MG63 (cell line): ENCODE measurements around the gene ABCG1. TPM values are rescaled to one million over a fixed set of nuclear protein-coding genes. Genes with fewer than 3 reads are reported as not detected.
"Not testable (repeated sequence)": the region's sequence is repeated elsewhere in the genome, so short reads cannot be mapped to it uniquely, and the experiment has no call there.

Experiments used
- DNase-seq: peaks from one replicate; pipeline ENCODE4 v3.0.0-alpha.2; 2020
- H3K27me3 ChIP-seq: fragments of 250-450 bp; sonication (Bioruptor Pico); 2 replicates; pipeline ENCODE4 v1.5.1; 2020; ENCODE audit warnings: mild to moderate bottlenecking, moderate library complexity
- H3K36me3 ChIP-seq: fragments of 250-450 bp; sonication (Bioruptor Pico); 2 replicates; pipeline ENCODE4 v1.5.1; 2020; ENCODE audit warnings: mild to moderate bottlenecking, moderate library complexity
- H3K4me3 ChIP-seq: fragments of 250-450 bp; sonication (Bioruptor Pico); 2 replicates; pipeline ENCODE4 v1.5.1; 2020; ENCODE audit warnings: mild to moderate bottlenecking, moderate library complexity
- H3K9me3 ChIP-seq: fragments of 250-450 bp; sonication (Bioruptor Pico); 2 replicates; pipeline ENCODE4 v1.5.1; 2020; ENCODE audit warnings: mild to moderate bottlenecking, moderate library complexity
- total RNA-seq: library from RNA; depleted of rRNA; stranded (reverse); fragments of >200 nt; shearing (Covaris generic); gene quantifications from 2 replicates; pipeline ENCODE4 v1.2.3, GENCODE V29; 2014; ENCODE audit warnings: low replicate concordance

Gene ABCG1
- total RNA-seq, 1 experiment from 2014 or later = 0.82 TPM

DNA sequence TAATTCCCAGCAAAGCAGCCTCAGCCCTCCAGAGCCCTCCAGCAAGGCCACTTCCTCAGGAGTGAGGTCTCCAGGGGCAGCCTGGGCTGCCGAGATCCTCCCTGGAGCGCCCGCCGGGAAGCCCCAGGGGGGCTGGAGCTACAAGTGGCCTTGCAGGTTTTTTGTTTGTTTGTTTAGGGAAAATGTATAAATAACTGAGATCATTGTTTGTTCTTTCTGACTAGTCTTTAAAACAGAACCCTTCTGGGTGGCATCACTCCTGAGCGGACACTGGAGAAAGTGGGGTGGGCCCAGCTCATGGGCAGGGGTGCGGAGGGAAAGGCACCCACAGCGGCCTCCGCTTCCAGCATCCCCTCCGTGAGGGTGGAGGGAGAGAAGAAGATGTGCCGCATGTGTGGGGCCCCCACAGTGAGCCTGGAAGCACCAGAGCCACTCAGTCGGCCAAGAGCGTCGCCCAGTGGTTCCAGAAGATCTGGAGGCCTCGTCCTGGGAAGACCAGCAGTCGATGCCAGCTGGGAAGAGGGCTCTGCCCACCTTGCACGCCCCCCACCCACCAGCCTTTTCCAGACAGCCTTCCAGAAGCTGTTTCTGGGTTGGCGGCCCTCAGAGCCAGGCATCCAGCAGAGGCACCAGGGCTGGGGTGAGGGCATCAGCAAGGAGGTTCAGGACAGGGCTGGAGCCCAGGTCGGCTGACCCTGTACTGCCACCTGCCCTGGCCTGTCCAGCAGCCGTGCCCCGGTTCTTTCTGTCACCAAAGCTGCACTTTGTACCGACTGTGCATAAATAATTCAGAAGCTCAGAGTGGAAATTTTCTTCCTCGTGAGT is 61.6 kb downstream of the ABCG1 start:
- no peak for DNase-seq
- Histone ChIP-seq H3K36me3 (no peaks in the 10 kb centered on the region), H3K27me3 (no peaks in the 10 kb centered on the region), H3K9me3 (no peaks in the 10 kb centered on the region), H3K4me3 (no peak overlapping the region)

DNA sequence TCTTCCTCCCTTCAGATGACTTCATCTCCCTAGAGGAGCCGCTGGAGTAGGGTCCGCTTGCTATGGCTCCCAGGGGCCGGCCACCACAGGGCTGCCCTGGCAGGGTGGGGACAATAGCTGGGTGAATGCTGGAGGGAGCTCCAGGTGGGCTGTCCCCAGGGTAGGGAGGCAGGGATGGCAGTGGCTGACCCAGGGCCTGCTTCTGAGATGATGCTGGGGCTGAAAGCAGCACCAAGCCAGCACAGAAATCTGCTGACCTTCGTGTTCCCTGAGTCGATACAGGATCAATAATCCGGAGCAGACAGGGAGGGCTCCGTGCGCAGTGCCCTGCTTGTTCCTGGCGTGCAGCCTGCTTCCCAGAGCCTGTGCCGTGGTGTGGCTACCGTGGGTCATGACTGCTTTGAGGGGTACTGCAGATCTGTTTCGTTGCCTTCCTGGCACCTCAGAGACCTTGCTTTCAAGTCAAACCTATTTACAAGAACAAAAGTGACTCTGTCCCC is 62.3 kb downstream of the ABCG1 start:
- no peak for DNase-seq
- Histone ChIP-seq H3K36me3 (no peaks in the 10 kb centered on the region), H3K27me3 (no peaks in the 10 kb centered on the region), H3K9me3 (no peaks in the 10 kb centered on the region), H3K4me3 (no peak overlapping the region)

DNA sequence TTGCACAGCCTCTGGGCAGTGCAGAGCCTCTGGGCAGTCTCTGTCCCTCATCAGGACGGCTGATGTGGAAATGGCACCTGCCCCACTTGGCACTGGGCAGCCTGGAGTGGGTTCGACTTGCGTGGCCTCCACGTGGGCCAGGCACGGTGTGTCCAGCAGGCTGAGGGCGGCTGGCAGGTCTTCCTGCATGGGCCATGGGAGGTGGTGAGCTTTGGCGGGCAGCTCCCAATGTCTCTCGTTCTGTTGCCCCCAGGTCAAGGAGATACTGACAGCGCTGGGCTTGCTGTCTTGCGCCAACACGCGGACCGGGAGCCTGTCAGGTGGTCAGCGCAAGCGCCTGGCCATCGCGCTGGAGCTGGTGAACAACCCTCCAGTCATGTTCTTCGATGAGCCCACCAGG is 63.1 kb downstream of the ABCG1 start:
- Histone ChIP-seq H3K4me3 (no peak overlapping the region), H3K9me3 (no peaks in the 10 kb centered on the region), H3K27me3 (no peaks in the 10 kb centered on the region), H3K36me3 (no peaks in the 10 kb centered on the region)
- no peak for DNase-seq

DNA sequence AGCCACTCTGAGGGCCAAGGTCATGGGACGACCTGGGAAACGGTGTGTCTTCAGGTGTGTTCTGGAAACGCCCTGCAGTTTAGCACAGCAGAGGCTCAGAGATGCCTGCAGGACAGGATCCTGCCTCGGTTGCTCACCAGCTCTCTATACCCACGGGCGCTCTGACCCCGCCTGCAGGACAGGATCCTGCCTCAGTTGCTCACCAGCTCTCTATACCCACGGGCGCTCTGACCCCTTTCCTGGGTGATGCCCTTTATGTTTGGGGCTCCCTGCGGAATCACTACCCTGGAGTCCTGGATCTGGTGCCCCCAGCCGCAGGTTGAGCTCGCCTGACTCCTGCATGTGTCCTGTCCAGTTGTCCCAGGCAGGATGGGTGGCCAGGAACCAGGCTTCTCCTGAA is 63.8 kb downstream of the ABCG1 start:
- H3K9me3 ChIP-seq = no peaks in the 10 kb centered on the region
- DNase-seq = no peak
- H3K36me3 ChIP-seq = no peaks in the 10 kb centered on the region
- no peak overlapping the region for H3K4me3 ChIP-seq
- H3K27me3 ChIP-seq = no peaks in the 10 kb centered on the region

DNA sequence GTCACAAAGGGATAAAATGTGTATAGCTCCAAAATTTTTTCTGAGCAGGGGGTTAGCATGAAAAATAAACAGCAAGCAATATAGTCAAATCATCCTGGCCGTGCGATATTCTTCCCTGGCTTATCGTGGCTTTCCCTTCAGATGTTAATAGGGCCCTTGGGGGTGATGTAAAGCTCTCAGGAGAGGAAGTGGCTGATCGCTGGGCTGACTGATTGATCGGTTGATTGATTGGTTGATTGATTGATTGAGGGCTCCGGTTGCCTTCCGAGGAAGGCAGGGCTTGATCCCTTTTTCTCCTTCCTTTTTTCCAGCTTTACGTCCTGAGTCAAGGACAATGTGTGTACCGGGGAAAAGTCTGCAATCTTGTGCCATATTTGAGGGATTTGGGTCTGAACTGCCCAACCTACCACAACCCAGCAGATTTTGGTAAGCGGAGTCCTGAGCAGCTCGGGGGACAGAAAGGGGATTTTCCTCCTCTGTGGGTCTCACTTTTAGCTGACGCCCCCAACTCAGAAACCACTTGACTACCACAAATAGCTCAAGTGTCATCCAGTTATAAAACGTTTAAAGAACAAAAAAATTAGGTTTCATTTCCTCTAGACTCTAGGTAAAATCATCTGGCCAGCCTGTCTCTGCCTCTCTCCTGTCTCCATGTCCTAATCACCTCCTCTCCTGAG is 66.8 kb downstream of the ABCG1 start:
- DNase-seq = no peak
- H3K36me3 ChIP-seq = no peaks in the 10 kb centered on the region
- no peaks in the 10 kb centered on the region for H3K9me3 ChIP-seq
- H3K27me3 ChIP-seq = no peaks in the 10 kb centered on the region
- H3K4me3 ChIP-seq = no peak overlapping the region

DNA sequence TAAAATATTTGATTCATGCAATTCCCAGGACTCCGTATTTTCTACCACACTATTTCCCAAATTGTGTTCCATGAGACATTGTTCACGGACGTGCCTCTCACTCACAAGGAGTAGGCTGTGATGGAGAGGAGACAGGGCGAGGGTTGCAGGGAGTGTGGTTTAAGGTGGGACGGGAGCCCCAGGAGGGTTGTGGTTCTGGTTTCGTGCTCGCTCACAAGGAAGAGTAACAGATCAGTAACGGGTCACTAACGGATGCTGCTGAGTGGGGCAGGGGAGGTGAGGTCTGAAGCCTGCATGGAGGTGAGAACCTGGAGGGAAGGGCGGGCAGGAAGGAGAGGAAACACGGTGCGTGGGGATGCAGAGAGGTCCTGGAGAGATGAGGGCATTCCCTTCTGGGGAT is 67.5 kb downstream of the ABCG1 start:
- Histone ChIP-seq H3K36me3 (no peaks in the 10 kb centered on the region), H3K27me3 (no peaks in the 10 kb centered on the region), H3K4me3 (no peak overlapping the region), H3K9me3 (no peaks in the 10 kb centered on the region)
- DNase-seq = no peak

DNA sequence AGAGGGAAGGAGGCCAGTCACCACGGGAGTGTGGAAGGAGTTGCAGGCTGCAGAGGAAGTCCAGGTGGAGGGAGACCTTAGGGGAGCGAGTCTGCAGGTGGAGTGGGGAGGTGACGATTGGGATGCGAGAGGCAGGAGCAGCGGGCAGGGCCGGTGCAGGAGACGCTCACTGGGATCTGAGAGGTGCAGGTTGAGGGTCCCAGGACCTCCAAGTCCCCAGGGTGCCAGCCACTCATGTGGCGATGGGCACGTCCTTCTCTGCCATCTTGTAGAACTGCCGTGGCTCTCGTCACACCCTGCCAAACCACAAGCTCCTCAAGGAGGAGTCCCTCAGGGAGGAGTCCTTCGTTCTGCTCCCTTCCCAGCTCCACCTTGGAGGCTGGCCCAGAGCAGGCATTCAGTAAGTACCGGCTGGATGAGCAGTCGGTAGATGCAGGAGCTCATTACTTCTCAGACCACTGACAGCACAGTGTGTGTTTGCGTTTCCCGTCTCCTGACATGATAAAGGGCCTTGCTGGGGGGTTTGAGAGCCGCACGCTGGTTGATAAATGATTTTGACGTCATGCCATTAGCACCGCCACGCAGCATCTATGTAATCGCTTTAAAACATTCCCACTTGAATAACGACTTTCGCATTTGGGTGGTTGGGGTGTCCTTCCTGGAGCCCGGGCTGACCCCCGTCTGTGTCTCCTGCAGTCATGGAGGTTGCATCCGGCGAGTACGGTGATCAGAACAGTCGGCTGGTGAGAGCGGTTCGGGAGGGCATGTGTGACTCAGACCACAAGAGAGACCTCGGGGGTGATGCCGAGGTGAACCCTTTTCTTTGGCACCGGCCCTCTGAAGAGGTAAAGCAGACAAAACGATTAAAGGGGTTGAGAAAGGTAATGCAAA is 68.5 kb downstream of the ABCG1 start:
- no peak for DNase-seq
- Histone ChIP-seq H3K4me3 (no peak overlapping the region), H3K27me3 (no peaks in the 10 kb centered on the region), H3K9me3 (no peaks in the 10 kb centered on the region), H3K36me3 (no peaks in the 10 kb centered on the region)

DNA sequence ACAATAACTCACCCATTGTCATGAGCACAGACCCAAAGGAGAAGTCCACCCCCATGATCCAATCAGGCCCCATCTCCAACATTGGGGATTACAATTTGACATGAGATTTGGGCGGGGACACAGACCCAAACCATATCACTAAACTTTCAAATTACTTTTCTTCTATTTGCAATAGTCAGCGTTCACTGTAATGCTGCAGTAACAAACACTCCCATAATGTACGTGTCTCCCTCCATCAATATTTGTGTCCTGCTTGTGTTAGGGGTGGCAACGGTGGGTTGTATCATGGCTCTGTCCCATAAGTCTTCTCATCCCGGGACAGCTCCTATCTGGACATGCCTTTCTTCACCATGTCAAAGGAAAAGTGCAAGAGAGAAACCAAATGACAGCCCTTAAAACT is 70.0 kb downstream of the ABCG1 start:
- no peak for DNase-seq
- H3K27me3 ChIP-seq = no peaks in the 10 kb centered on the region
- H3K36me3 ChIP-seq = no peaks in the 10 kb centered on the region
- H3K4me3 ChIP-seq = no peak overlapping the region
- no peaks in the 10 kb centered on the region for H3K9me3 ChIP-seq

DNA sequence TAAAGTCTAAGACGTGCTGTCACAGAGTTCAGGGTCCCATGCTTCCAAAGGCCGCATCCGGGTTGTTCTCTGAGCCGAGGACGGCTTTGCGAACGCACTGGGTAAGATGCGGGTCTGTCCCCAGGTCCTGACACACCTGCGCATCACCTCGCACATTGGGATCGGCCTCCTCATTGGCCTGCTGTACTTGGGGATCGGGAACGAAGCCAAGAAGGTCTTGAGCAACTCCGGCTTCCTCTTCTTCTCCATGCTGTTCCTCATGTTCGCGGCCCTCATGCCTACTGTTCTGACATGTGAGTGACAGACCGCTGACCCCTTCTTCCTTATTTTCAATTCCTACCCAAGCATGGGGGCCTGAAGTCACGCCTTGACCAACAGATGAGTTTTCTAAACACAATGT is 71.0 kb downstream of the ABCG1 start:
- DNase-seq = no peak
- Histone ChIP-seq H3K36me3 (no peaks in the 10 kb centered on the region), H3K4me3 (no peak overlapping the region), H3K9me3 (no peaks in the 10 kb centered on the region), H3K27me3 (no peaks in the 10 kb centered on the region)

DNA sequence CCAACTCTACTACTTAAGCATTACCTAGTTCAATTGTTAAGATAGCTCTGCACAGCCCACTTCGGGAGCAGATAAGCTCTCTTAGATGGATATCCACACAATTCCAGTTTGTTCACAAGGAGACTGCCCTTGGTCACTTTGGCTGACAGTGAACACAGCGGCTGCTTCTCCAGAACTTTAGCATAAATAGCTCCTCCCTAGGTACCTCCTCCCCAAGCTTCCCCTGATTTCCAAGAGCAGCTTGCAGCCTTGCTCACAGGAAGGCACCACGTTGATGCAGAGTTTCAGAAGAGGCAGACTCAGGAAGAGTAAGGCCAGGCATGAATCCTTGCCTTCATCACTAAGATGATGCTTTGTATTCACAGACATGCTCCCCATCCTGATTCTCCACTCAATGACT is 71.6 kb downstream of the ABCG1 start:
- no peak for DNase-seq
- Histone ChIP-seq H3K9me3 (no peaks in the 10 kb centered on the region), H3K27me3 (no peaks in the 10 kb centered on the region), H3K36me3 (no peaks in the 10 kb centered on the region), H3K4me3 (no peak overlapping the region)

DNA sequence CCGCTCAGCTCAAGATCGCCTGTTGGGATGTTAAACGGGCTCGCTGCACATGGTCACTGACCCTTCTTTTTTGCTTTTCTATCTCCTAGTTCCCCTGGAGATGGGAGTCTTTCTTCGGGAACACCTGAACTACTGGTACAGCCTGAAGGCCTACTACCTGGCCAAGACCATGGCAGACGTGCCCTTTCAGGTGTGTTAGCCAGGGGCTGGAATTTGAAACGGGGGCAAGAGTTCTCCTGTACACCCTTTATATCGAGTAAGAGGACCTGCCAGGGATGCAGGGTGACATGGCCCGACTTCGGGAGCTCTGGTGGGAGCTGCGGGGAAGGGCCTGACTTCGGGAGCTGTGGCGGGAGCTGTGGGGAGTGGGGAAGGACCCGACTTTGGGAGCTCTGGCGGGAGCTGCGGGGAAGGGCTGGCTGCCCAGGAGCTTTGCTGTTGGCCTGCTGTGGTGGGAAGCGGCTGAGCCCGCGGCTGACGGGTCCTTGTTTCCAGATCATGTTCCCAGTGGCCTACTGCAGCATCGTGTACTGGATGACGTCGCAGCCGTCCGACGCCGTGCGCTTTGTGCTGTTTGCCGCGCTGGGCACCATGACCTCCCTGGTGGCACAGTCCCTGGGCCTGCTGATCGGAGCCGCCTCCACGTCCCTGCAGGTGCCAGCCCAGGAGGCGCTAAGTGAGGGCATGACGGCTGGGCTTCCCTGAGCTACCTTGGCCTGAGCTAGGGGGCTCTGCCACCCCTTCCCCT is 72.2 kb downstream of the ABCG1 start:
- Histone ChIP-seq H3K9me3 (no peaks in the 10 kb centered on the region), H3K27me3 (no peaks in the 10 kb centered on the region), H3K36me3 (no peaks in the 10 kb centered on the region), H3K4me3 (no peak overlapping the region)
- DNase-seq = no peak

DNA sequence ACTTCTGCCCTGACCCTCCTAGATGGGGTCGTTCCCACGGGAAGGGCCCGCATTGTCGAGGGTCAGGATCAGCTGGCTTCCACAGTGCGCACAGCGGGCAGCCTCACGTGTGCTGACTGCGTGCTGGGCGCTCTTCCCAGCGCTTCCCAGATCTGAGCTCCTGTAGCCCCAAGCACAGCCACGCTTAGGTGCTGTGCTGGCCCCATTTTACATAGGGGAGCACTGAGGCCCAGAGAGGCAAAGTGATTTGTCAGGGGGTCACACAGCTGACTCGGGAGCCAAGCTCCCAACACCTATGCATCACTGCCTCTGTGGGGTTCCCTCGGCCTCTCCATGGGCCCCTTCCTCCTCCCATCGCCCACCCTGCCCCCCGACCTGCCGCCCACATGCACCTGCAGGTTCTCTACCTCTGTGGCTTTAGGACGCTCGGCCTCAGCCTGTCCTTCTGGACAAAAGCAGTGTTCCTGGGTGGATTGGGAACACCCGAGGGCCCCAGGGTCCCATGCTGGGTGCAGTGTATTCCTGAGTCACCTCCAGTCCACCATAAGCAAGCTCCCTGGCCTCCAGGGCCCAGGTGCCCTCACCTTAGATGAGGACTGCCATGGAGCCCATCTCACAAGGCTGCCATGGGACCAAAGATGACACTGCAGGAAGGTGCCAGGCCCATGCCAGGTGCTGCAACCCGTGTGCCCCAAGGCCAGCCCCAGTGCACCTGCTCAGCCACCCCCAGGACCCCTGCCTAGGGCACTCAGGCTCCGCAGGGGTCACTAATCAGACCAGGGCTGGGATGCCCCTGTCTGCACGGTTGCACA is 73.0 kb downstream of the ABCG1 start:
- H3K27me3 ChIP-seq = no peaks in the 10 kb centered on the region
- no peaks in the 10 kb centered on the region for H3K9me3 ChIP-seq
- H3K36me3 ChIP-seq = no peaks in the 10 kb centered on the region
- H3K4me3 ChIP-seq = no peak overlapping the region
- no peak for DNase-seq

DNA sequence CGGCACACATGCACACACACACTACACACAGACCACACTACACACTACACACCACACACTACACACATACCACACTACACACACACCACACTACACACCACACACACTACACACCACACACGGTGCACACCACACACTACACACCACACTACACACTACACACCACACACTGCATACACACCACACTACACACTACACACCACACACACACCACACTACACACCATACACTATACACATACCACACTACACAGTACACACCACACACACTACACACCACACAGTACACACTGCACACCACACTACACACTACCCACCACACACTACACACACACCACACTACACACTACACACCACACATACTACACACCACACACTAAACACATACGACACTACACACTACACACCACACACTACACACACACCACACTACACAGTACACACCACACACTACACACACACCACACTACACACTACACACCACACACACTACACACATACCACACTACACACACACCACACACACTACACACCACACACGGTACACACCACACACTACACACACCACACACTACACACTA is 73.7 kb downstream of the ABCG1 start:
- H3K27me3 ChIP-seq, H3K36me3 ChIP-seq, DNase-seq, H3K9me3 ChIP-seq, H3K4me3 ChIP-seq: not testable (repeated sequence)

DNA sequence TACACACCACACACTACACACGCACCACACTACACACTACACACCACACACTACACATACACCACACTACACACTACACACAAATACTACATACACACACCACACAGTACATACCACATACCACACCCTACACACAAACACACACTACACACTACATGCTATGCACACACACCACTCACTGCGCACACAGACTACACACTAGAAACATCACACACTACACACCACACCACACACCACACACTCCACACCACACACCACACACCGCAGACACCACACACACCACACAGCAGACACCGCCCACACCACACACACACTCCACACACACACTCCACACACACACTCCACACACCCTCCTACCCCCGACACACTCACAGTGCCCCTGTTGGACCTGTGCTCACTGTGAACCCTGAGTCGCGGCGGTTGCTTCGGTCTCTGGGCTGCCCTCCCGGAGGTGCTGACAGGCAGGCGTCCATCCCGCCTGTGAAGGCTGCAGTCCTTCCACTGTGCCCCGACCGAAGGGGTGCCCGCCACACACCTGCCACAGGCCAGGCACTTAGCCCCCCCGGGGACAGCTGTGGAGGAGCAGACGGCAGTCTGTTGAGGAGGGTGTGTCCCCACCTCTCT is 74.8 kb downstream of the ABCG1 start:
- Histone ChIP-seq H3K4me3 (no peak overlapping the region), H3K9me3 (no peaks in the 10 kb centered on the region), H3K36me3 (no peaks in the 10 kb centered on the region), H3K27me3 (no peaks in the 10 kb centered on the region)
- no peak for DNase-seq

DNA sequence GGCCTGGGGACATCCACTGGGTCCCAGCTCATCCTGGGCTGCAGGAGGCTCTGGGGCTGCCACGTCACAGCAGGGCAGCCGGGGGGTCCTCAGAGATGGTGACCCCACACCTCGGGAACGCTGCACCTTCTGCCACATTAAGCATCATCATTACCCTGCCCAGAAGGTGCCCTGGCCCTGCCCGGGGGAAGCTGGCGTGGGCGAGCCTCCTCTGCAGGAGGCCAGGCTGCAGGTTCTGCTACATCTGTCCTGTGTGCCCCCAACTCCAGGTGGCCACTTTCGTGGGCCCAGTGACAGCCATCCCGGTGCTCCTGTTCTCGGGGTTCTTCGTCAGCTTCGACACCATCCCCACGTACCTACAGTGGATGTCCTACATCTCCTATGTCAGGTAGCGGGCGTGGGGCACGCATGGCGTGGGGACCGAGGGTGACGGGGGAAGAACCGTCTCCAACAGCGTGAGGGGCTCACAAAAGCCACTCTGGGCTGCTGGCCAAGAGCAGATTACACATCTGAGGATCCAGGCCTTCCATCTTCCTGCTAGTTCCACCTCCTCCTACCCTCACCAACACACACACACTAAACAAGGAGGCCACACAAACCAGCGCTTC is 75.4 kb downstream of the ABCG1 start:
- Histone ChIP-seq H3K36me3 (no peaks in the 10 kb centered on the region), H3K27me3 (no peaks in the 10 kb centered on the region), H3K9me3 (no peaks in the 10 kb centered on the region), H3K4me3 (no peak overlapping the region)
- no peak for DNase-seq
